Measurements from ENCODE around the gene SCGB1D4.
"Not testable (repeated sequence)": the region's sequence is repeated elsewhere in the genome, so short reads cannot be mapped to it uniquely, and the experiment has no call there.

Gene SCGB1D4, protein sequence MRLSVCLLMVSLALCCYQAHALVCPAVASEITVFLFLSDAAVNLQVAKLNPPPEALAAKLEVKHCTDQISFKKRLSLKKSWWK

GRCh38 chr11:62298975-62299374 is at the start of gene SCGB1D4:
Gene SCGB1D4 (minus strand): TSS chr11:62299075. CDS start chr11:62299010, 65 bp downstream.
- FAIRE-seq: no peak

- no peak for FAIRE-seq
Observed at GRCh38 chr11:62345861-62346260, 47.0 kb upstream of the SCGB1D4 start.

GRCh38 chr11:62344210-62344609 is 45.3 kb upstream of the SCGB1D4 start:
- FAIRE-seq: no peak

- FAIRE-seq: not testable (repeated sequence)
Observed at GRCh38 chr11:62343646-62344190, 44.8 kb upstream of the SCGB1D4 start.

- FAIRE-seq: no peak
Observed at GRCh38 chr11:62341588-62341987, 42.7 kb upstream of the SCGB1D4 start.

DNA sequence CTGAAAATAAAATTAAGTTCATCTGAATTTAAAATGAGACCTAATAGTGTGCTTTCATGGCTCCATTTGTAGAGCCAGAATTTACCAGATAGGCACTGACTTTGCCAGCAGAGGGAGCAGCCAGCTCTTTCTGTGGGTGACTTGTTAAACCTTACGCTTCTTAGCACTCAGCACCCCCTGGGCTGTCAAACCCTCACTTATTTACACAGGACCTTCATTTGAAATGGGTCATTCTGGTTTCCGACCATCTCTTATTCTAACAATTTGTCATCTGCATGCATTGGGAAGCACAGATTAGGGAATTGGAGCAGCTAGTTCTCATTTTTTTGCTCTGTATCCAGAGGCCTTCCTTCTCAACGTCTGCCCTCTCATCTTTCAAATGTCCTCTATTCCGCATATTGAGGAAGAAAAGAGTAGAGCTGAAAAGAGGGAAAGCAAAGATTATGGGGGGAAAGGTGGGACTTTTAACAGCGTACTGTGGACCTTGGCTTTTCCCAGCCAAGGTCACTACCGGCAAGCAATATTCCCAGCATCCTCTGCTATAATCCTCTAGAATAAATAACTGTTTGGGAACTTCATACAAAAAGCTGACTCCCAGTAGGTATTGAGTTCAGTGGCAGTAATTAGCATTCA is 41.5 kb upstream of the SCGB1D4 start:
- no peak for FAIRE-seq

DNA sequence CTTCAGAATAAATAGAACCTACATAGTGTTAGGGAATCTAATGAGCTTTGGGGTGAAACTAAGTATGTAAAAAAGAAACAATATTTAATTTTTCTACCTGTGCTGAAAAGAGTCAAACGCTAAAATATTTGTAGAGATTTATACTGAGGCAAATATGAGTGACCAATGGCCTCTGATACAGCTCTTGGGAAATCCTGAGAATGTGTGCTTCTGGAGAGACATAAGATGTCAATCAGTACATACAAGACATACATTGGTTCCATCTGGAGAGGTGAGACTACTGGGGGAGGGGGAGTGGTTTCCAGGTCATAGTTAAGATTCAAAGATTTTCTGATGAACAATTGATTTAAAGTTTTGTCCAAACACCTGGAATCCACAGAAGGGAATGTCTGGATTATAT is 39.3 kb upstream of the SCGB1D4 start:
- no peak for FAIRE-seq

DNA sequence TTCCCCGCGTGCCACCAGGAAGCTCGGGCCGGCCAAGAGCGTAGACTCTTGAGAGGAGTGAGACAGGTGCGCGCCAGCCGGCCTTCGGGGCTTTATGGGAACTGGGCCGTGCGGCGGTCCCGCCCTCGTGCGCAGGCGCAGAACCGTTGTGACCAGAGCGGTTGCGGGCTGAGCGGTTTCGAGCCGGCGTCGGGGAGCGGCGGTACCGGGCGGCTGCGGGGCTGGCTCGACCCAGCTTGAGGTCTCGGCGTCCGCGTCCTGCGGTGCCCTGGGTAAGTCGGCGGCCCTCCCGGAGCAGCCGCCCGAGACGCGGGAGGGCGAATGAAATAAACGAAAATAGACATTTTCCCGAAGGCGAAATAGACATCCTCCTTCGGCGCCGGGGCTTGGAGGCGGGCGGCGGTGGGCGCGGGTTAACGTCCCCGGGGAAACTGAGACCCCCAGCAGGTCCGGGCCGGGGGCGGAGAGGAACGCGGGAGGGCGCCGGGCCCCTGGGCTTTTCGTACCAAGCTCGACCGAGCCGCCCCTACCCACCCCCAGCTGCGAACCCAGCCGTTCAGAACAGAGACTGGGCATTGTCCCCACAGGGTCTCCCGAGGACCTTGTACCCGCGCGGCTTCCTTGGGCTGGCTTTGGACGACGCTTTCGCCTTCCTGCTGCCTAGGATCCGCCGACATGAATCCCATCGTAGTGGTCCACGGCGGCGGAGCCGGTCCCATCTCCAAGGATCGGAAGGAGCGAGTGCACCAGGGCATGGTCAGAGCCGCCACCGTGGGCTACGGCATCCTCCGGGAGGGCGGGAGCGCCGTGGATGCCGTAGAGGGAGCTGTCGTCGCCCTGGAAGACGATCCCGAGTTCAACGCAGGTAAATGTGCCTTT is 38.7 kb upstream of the SCGB1D4 start, which contains the start of gene ASRGL1:
Gene ASRGL1, plus strand, starts transcription at position 146 of the 879 bp plus-strand sequence. Its CDS starts 530 bp downstream, at position 676.
- no peak for FAIRE-seq

GRCh38 chr11:62336949-62337302 is 38.1 kb upstream of the SCGB1D4 start:
- not testable (repeated sequence) for FAIRE-seq

DNA sequence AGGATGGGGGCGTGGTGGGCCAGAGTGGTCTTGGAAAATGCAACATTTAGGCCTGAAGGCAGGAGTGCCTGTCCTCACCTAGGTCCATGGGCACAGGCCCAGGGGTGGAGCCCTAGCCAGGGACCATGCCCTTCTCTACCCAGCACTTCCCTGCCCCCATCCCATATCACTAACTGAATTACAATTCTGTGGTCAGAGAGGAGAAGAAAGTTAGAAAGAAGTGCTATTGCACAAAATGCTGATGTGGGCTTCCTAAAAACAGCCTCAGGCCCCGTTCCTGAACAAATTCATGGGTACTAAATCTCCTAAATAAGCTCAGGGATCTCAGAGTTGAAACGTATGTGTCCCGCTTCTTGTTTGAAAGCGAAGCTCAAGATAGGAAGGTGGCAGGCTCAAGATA is 34.9 kb upstream of the SCGB1D4 start:
- no peak for FAIRE-seq

GRCh38 chr11:62331264-62331663 is 32.4 kb upstream of the SCGB1D4 start:
- not testable (repeated sequence) for FAIRE-seq

- not testable (repeated sequence) for FAIRE-seq
Observed at GRCh38 chr11:62327541-62327940, 28.7 kb upstream of the SCGB1D4 start.

GRCh38 chr11:62326719-62327118 is 27.8 kb upstream of the SCGB1D4 start:
- not testable (repeated sequence) for FAIRE-seq

GRCh38 chr11:62325781-62326180 is 26.9 kb upstream of the SCGB1D4 start:
- not testable (repeated sequence) for FAIRE-seq

DNA sequence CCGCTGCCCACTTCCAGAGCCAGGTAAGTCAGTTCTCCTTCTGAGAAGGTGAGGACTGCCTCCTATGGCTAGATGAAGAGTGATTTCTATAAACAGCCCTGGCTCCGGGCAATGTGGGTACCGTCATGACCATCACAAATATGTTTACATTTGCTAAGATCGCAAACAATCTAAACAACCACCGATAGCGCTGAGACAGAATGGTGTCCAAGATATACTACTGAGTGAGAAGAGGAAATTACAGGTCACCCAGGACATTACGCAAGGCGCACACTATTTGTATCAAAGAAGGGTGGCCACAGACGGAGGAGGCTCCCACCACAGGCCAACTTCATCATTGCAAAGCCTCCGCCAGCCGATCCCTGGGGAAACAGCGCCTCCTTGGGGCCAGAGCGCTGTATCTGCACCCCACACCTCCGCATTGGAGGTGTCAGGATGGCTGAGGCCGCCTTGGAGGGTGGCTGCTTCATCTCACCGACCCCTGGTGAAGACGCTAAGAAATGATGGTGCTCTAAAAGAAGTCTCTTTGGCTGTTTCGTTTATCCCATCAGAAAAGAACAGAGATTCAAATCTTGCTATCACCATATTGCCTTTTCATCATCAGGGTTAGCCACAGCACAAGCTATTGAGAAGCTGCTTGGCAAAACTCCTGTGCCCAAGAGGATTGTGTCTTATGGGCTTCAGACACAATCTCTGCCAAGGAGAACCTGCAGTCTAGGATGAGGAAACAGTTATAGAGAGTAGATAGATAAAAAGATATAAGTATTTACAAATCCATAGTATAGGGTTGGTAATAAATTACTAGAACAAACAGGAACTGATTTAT is 26.1 kb upstream of the SCGB1D4 start:
- no peak for FAIRE-seq

DNA sequence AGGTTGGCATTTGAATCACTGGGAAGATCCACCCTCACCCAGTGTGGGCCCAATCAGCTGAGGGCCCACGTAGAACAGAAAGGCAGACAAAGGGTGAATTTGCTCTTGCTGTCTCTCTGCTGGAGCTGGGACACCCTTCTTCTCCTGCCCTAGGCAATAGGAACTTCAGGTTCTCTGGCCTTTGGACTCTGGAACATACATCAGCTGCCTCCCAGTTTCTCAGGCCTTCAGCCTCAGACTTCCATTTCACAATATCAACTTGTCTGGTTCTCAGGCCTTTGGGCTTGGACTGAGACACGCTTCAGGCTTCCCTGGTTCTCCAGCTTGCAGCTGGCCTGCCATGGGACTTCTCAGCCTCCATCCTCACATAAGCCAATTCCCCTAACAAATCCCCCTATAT is 23.6 kb upstream of the SCGB1D4 start:
- FAIRE-seq: no peak

- no peak for FAIRE-seq
Observed at GRCh38 chr11:62315431-62315830, 16.6 kb upstream of the SCGB1D4 start.

DNA sequence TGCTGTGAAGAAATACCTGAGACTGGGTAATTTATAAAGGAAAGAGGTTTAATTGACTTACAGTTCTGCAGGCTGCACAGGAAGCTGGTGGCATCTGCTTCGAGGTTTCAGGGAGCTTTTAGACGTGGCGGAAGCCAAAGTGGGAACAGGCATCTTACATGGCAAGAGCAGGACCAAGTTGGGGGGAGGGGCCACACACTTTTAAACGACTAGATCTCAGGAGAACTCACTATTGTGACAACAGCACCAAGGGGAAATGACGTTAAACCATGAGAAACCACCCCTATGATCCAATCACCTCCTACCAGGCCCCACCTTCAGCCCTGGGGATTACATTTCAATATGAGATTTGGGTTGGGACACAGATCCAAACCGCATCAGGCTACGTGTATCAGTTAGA is 11.1 kb upstream of the SCGB1D4 start:
- FAIRE-seq: no peak

GRCh38 chr11:62307950-62308349 is 9.1 kb upstream of the SCGB1D4 start:
- FAIRE-seq: no peak

- FAIRE-seq: no peak
Observed at GRCh38 chr11:62306227-62306626, 7.4 kb upstream of the SCGB1D4 start.

- no peak for FAIRE-seq
Observed at GRCh38 chr11:62295504-62295903, 3.4 kb downstream of the SCGB1D4 start.

- peak; percentile 75 for FAIRE-seq
Observed at GRCh38 chr11:62280452-62280851, 18.4 kb downstream of the SCGB1D4 start.

GRCh38 chr11:62273789-62274275 is 25.0 kb downstream of the SCGB1D4 start:
- FAIRE-seq: no peak

All from islet of Langerhans (tissue), 1 donor.